ENCODE data around the gene PTGDS.

The PTGDS gene

DNA sequence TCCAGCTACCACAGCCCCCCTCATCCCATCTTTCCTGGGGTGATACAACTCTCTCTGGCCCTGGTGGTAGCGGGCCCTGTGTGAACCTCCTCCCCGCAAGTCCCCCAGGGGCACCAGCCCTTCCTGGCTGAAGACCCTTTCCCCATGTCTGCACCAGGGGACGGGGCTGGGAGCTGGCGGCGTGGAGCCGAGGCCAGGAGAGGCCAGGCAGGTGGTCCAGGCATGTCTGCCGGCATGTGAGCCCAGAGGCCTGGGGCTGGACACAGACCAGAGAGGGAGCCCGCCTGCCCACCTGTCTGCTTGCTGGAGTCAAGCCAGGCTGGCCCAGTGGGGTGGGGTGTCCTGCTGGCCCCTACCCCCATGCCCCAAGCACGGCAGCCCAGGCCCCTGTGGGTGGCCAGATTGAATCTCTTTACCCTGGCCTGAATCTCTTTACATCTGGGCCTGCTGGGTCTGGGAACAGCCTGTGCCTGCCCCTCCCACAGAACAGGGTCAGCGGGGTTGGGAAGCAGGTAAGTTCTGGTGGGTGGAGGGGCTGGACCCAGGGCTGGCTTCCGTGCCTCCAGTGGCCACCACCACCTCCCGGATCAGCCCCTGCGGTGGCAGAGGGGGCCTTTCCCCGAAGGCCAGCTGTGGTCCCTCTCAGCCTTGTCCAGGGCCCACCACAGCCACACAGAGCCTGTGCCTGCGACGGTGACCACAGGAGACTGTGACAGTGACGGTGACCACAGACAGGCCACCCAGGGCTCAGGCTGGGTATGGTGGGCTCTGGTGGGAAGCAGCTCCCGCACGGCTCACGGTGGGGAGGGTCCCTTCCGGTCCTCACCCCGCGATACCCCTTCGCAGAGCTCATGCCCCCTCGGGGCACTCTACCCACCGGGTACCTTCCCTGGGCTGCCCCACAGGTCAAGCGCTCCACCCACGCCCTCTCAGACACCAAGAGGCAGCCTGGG, 18.1 kb upstream of the PTGDS start:
- DNase-seq (ENCODE audit: low spot score): no peak

GRCh38 chr9:136960212-136960937, 16.9 kb upstream of the PTGDS start:
- no peak for DNase-seq (ENCODE audit: low spot score)

GRCh38 chr9:136960938-136961275, 16.4 kb upstream of the PTGDS start:
- no peak for DNase-seq (ENCODE audit: low spot score)

GRCh38 chr9:136961279-136962065, 15.8 kb upstream of the PTGDS start:
- no peak for DNase-seq (ENCODE audit: low spot score)

- no peak for DNase-seq (ENCODE audit: low spot score)
These were observed 15.1 kb upstream of the PTGDS start for GRCh38 chr9:136962163-136962562.

DNA sequence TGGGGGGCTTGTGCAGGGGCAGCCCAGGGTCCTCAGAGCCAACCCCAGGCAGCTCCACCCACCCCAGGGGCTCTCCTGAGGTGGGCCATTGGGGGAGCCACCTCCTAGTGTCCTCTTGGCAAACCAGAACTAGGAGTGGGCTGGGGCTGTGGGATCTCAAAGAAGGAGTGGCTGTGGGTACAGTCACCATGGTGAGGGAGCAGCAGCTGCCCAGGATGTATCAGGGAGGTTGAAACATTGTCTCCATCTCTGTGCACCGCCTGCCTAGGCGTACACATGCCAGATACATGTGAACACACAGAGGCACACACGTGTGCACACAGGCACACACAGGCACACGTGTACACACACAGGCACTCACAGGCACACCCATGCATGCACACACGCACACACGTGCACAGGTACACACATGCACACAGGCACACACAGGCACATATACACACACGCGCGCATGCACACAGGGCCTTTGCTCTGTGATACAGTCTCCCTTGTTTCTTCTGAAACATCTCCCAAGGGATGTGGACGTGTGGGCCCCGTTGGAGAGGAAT, 14.5 kb upstream of the PTGDS start:
- DNase-seq (ENCODE audit: low spot score): no peak

GRCh38 chr9:136963341-136963740, 14.0 kb upstream of the PTGDS start:
- DNase-seq (ENCODE audit: low spot score): no peak

DNA sequence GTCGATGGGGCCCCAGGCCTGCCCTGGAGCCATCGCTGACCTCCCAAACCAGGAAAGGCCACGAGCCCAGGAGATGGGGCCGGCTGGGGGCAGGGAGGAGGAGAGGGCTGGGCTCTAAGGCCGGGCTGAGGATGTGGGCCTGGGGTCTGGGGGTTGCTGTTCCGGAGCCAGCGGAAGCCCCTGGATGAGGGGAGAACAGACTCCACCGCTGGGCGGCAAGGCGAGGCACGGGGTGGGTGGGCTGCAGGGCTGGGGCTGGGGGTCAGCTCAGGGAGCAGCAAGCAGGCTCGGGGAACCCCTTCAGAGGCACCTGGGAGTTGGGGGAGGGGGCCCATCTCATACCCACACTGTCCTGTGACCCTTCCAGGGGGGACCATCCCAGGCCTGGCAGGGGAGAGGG, 13.6 kb upstream of the PTGDS start:
- DNase-seq (ENCODE audit: low spot score): no peak

- DNase-seq (ENCODE audit: low spot score): peak; percentile 95
These were observed 13.1 kb upstream of the PTGDS start for GRCh38 chr9:136964171-136964689.

DNA sequence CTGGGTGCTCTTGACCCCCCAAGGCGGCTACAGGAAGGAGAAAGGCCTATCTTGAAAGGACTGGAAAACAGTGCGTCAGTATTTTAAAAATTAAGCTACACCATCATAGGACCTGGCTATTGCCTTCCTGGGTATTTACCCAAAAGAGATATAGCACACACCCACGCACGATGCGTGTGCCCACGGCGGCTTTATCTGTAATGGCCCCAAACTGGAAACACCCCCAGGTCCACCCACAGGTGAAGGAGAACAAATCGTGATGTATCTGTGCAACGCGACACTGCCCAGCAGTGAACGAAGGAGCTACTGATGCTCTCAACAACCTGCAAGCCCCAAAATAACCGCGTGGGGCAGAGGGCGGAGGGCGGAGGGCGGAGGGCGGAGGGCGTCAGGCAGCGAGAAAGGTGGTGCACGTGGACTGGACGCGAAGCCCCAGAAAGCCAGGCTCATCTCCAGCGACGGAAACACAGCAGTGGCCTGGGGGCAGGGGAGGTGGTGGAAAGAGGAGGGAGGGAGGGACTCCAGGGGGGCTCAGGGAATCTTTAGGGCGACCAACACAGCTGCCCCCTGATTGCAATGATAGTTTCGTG, 12.4 kb upstream of the PTGDS start:
- no peak for DNase-seq (ENCODE audit: low spot score)

DNA sequence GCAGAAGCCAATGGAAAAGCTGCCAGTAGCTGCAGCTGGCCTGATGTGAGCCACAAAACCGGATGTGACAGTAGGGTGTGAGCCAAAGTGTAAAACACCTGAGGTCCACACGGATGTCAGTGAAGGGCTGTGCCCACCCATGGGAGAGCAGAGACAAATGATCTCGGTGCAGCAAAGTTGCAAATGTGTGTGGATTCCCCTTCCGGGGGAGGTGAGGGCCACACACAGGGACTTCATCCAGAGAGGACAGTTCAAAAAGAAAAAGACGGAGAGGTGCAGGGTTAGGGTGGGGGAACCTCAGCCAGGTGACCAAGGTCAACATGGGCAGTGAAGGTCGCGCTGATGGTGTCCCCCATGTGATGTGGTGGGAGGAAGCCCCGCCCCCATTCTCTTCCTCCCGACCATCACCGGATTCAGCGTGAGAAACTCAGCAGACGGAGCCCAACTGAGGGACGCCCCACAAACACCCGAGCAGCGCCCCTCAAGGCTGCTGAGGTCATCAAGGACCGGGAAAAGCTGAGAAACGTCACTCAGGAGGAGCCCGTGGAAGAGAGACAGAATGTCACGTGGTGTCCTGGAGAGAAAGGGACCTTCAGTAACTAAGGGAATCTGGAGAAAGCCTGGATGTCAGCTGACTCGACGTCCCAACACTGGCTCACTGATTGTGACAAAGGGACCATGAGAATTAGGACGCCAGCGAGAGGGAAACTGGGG, 11.4 kb upstream of the PTGDS start:
- DNase-seq (ENCODE audit: low spot score): no peak

- DNase-seq (ENCODE audit: low spot score): no peak
These were observed 8.8 kb upstream of the PTGDS start for GRCh38 chr9:136968333-136969127.

- DNase-seq (ENCODE audit: low spot score): no peak
These were observed 8.2 kb upstream of the PTGDS start for GRCh38 chr9:136969150-136969549.

GRCh38 chr9:136969774-136970173, 7.5 kb upstream of the PTGDS start:
- DNase-seq (ENCODE audit: low spot score): no peak

DNA sequence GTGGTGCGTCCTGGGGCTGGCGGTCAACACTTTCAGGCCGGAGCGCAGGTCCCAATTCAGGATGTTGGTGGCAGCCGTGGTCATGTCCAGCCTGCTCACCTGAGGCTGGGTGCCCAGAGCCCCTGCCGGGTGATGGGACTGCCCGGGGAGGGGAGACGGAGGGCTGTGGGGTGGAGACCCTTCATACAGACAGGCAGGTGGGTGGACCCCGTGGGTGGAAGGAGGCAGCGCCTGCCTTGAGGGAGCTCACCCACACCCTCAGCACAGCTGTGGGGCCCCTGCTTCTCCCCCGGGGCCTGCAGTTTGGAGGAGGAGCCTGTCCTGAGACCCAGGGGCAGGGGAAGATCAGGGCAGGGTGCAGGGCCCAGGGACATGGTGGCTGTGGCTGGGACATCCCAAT, 6.9 kb upstream of the PTGDS start:
- DNase-seq (ENCODE audit: low spot score): no peak

- DNase-seq (ENCODE audit: low spot score): no peak
These were observed 5.6 kb upstream of the PTGDS start for GRCh38 chr9:136971746-136972145.

DNA sequence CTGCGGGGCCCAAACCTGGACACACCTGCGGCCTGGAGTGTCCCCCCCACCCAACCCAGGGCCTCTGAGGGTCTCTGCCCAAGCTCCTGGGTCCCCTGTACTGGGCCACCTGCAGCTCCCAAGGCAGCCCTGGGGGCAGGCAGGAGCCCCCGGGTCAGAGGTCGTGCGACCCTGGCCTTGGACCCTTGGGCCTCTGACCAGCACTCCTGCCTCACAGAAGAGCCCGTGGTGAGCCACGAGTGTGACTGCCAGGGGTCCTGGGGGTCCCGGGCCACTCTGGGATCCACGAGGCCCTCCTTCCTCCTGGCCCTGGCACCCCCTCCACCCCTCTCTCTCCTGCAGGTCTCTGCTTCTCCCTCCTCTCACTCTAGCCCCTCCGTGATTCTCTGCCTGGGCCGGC, 5.0 kb upstream of the PTGDS start:
- DNase-seq (ENCODE audit: low spot score): no peak

DNA sequence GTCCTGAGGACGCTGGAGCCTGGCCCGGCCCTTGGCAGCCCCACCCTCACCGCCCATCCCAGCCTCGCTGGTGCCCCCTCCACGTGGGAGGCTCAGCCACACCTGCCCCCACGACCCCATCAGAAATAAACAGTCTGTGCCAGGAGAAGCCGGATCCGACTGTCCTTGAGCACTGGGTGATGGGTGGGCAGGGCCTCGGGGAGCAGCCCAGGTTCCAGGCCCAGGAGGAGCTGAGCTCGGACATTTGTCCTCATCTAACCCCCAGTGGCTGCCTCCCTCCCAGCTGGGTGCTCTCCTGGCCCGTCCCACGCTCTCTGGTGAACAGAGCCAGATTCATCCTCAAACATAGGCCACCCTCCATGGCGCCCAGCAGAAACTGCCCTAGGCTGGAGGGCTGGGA, 4.6 kb upstream of the PTGDS start:
- no peak for DNase-seq (ENCODE audit: low spot score)

DNA sequence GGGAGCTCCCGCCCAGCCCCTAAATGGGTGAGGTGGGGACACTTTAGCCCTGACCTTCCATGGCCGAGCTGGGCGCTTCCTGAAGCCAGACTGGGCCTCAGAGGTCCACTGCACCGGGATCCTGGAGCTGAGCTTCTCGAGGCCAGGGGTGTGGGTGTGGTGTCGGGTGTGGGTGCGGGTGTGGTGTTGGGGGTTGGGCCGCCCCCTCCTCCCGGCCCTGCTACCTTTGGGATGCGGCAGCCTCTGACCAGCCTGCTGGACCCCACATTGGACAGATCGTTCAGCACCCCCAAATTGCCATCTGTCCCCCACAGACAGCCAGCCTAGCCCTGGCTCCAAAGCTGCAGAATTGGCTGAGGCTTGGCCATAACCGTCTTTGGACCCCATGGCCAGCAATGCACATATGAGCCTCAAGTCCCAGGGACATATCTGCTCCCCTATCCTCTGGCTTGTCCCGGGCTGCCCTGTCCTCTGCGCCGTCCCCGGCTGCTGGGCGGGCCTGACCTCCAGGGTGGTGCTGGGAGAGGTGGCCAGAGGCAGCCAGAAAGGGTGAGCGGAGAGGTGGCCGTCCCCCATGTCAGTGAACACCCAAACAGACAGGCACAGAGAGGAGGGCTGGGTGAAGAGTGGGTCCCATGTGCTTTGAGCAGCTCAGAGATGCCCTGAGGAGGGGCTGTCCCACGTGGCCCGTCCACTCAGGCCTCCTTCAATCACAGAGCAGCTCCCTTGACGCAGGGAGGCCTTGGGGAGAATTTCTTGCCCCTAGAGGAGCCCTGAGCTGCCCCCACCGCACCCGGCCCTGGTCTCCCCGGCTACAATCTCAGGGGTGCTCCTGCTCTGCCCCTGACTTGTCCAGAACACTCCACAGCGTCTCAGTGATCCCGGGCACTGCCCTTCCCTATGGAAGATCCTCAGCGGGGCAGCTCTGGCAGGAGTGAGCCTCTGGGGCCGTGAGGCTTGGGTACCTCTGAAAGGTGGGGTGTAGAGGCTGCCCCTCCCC, 3.4 kb upstream of the PTGDS start:
- DNase-seq (ENCODE audit: low spot score): no peak

All from SW480 (cell line).